ENCODE measurements around the gene NLRP7.

DNA sequence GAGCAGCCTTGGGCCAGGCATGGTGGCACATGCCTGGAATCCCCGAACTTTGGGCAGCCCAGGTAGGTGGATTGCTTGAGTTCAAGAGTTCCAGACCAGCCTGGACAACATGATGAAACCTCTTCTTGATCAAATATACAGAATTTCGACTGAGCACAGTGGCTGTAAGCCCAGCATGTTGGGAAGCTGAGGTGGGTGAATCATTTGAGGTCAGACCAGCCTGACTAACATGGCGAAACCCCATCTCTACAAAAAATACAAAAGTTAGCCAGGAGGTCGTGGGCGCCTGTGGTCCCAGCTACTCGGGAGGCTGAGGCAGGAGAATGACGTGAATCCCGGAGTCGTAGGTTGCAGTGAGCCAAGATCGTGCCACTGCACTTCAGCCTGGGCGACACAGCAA lies 8.0 kb upstream of the NLRP7 start:
- TF ChIP-seq, protein P1, sequence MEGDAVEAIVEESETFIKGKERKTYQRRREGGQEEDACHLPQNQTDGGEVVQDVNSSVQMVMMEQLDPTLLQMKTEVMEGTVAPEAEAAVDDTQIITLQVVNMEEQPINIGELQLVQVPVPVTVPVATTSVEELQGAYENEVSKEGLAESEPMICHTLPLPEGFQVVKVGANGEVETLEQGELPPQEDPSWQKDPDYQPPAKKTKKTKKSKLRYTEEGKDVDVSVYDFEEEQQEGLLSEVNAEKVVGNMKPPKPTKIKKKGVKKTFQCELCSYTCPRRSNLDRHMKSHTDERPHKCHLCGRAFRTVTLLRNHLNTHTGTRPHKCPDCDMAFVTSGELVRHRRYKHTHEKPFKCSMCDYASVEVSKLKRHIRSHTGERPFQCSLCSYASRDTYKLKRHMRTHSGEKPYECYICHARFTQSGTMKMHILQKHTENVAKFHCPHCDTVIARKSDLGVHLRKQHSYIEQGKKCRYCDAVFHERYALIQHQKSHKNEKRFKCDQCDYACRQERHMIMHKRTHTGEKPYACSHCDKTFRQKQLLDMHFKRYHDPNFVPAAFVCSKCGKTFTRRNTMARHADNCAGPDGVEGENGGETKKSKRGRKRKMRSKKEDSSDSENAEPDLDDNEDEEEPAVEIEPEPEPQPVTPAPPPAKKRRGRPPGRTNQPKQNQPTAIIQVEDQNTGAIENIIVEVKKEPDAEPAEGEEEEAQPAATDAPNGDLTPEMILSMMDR (IDR thresholded peaks at IDR 0.05) = no peak
- no peak for TF ChIP-seq POLR2A (IDR thresholded peaks at IDR 0.05)
- no peak for TF ChIP-seq EP300 (IDR thresholded peaks at IDR 0.05)
